Keratinocyte (primary cell): Measurements from ENCODE around the gene GET3. TPM values are rescaled to one million over a fixed set of nuclear protein-coding genes. Genes with fewer than 3 reads are reported as not detected.

Experiments used
- DNase-seq: peaks from one replicate; pipeline ENCODE4 v3.0.0-alpha.2; 2011; ENCODE audit warnings: low read depth, missing footprints, low spot score
- FAIRE-seq: peaks from 2 replicates; lab custom pipeline; 2011; peaks lifted over from hg19 to GRCh38; lab: Jason Lieb, UNC
- H2AFZ ChIP-seq: 2 replicates; pipeline ENCODE4 v1.6.0; 2012; ENCODE audit warnings: low read length, control low read depth, inconsistent platforms; ENCODE audit not compliant: control insufficient read depth
- H3K27ac ChIP-seq: 2 replicates; pipeline ENCODE4 v1.5.1; 2011; ENCODE audit warnings: low read length; ENCODE audit not compliant: control insufficient read depth, insufficient read depth
- H3K27me3 ChIP-seq: 3 replicates; pipeline ENCODE4 v1.6.0; 2011; ENCODE audit warnings: low read length; ENCODE audit not compliant: control insufficient read depth, insufficient read depth; ENCODE audit errors: extremely low read depth
- H3K36me3 ChIP-seq, 2 experiments: 2 replicates in 1 of 2; 3 replicates in 1 of 2; pipeline ENCODE4 v1.5.1; 2011; ENCODE audit warnings: low read length in 2 of 2, mild to moderate bottlenecking in 1 of 2; ENCODE audit not compliant: control insufficient read depth in 2 of 2, insufficient read depth in 2 of 2; ENCODE audit errors: extremely low read depth in 1 of 2
- H3K4me1 ChIP-seq: 3 replicates; pipeline ENCODE4 v1.5.1; 2011; ENCODE audit warnings: low read length; ENCODE audit not compliant: control insufficient read depth, insufficient read depth; ENCODE audit errors: extremely low read depth
- H3K4me2 ChIP-seq: 3 replicates; pipeline ENCODE4 v1.6.0; 2011; ENCODE audit warnings: low read depth, low read length; ENCODE audit not compliant: control insufficient read depth, insufficient read depth; ENCODE audit errors: extremely low read depth
- H3K4me3 ChIP-seq, 3 experiments: fragments of 200-600 bp in 1 of 3; sonication (generic) in 1 of 3; 2 replicates in 2 of 3; 3 replicates in 1 of 3; pipeline ENCODE4 v1.5.1; 2011 to 2016; ENCODE audit warnings: low read length in 3 of 3, mild to moderate bottlenecking in 3 of 3, control low read depth in 2 of 3, inconsistent platforms in 1 of 3, low read depth in 1 of 3, mixed read lengths in 1 of 3, mixed run types in 1 of 3, moderate library complexity in 1 of 3; ENCODE audit not compliant: control insufficient read depth in 2 of 3, insufficient read depth in 2 of 3; ENCODE audit errors: extremely low read depth in 1 of 3
- H3K79me2 ChIP-seq: 2 replicates; pipeline ENCODE4 v1.6.0; 2012; ENCODE audit warnings: low read length; ENCODE audit not compliant: control insufficient read depth, insufficient read depth
- H3K9ac ChIP-seq: 3 replicates; pipeline ENCODE4 v1.6.0; 2011; ENCODE audit warnings: low read length; ENCODE audit not compliant: control insufficient read depth, insufficient read depth; ENCODE audit errors: extremely low read depth
- H3K9me1 ChIP-seq: 3 replicates; pipeline ENCODE4 v1.6.0; 2011; ENCODE audit warnings: low read length; ENCODE audit not compliant: control insufficient read depth, insufficient read depth; ENCODE audit errors: extremely low read depth
- H3K9me3 ChIP-seq: 2 replicates; pipeline ENCODE4 v1.5.1; 2012; ENCODE audit warnings: low read depth, low read length; ENCODE audit not compliant: control insufficient read depth
- H4K20me1 ChIP-seq: 3 replicates; pipeline ENCODE4 v1.6.0; 2011; ENCODE audit warnings: low read length; ENCODE audit not compliant: control insufficient read depth, insufficient read depth; ENCODE audit errors: extremely low read depth
- EZH2 ChIP-seq: IDR thresholded peaks from one replicate; pipeline ENCODE4 v1.6.1; 2012; ENCODE audit warnings: inconsistent platforms, mild to moderate bottlenecking, low read length, moderate library complexity
- dilution Hi-C: fragments of 300-500 bp; cut with MboI; formaldehyde crosslinking; loops from one replicate; pipeline ENCODE4 v1.7.0; 2020; ENCODE audit warnings: low sequenced_read_pairs; ENCODE audit not compliant: extremely low pct_ligation_motif_present
- polyA plus RNA-seq, 5 experiments: library from polyadenylated mRNA; depleted of rRNA in 3 of 5; stranded (reverse) in 3 of 5; stranded (forward) in 1 of 5; unstranded in 1 of 5; fragments of >200 nt; gene quantifications; 1 replicate in 1 of 5; 2 replicates in 3 of 5; 3 replicates in 1 of 5; pipeline versions ENCODE4 v1.2.1 to v1.2.3, GENCODE V29; 2011 to 2012; ENCODE audit warnings: missing spikeins in 2 of 5, low read depth in 1 of 5, low replicate concordance in 1 of 5
- TF ChIP-seq, protein P1 (sequence below), 3 experiments: IDR thresholded peaks in 1 of 3; conservative IDR thresholded peaks in 1 of 3; optimal IDR thresholded peaks in 1 of 3; 2 replicates in 2 of 3; 3 replicates in 1 of 3; pipeline versions ENCODE3 to v1.5.1; 2011; ENCODE audit warnings: low read length in 3 of 3, mild to moderate bottlenecking in 3 of 3, moderate library complexity in 2 of 3, control low read depth in 1 of 3, inconsistent platforms in 1 of 3; ENCODE audit not compliant: insufficient read depth in 2 of 3; ENCODE audit errors: extremely low read depth in 1 of 3

The GET3 gene
- polyA plus RNA-seq, 1 donor (not counting 4 experiments of a cell fraction or from before 2014, with no cell fraction given) = 104 TPM

- DNase-seq (no peak), FAIRE-seq (no peak)
- H3K79me2 ChIP-seq = peaks cover 49% of the 10 kb centered on the region
- peaks cover 18% of the 10 kb centered on the region for H3K4me1 ChIP-seq
- H3K27me3 ChIP-seq = no peaks in the 10 kb centered on the region
- no peak overlapping the region for H3K9ac ChIP-seq
- H3K27ac ChIP-seq = no peak overlapping the region
- TF ChIP-seq, protein P1, sequence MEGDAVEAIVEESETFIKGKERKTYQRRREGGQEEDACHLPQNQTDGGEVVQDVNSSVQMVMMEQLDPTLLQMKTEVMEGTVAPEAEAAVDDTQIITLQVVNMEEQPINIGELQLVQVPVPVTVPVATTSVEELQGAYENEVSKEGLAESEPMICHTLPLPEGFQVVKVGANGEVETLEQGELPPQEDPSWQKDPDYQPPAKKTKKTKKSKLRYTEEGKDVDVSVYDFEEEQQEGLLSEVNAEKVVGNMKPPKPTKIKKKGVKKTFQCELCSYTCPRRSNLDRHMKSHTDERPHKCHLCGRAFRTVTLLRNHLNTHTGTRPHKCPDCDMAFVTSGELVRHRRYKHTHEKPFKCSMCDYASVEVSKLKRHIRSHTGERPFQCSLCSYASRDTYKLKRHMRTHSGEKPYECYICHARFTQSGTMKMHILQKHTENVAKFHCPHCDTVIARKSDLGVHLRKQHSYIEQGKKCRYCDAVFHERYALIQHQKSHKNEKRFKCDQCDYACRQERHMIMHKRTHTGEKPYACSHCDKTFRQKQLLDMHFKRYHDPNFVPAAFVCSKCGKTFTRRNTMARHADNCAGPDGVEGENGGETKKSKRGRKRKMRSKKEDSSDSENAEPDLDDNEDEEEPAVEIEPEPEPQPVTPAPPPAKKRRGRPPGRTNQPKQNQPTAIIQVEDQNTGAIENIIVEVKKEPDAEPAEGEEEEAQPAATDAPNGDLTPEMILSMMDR (optimal IDR thresholded peaks at IDR 0.05 in 1 of 3, IDR thresholded peaks at IDR 0.05 in 1 of 3, conservative IDR thresholded peaks at IDR 0.05 in 1 of 3; ENCODE audit: extremely low read depth in 1 of 3, insufficient read depth in 2 of 3, low read length in 3 of 3) = no peak
- TF ChIP-seq EZH2 = no peak
- H3K36me3 ChIP-seq = peaks cover 21 to 31% of the 10 kb centered on the region in 2 experiments
- H3K9me1 ChIP-seq = no peaks in the 10 kb centered on the region
- dilution Hi-C loops = no loop called here
- H3K4me3 ChIP-seq = no peak overlapping the region
- peaks cover 15% of the 10 kb centered on the region for H4K20me1 ChIP-seq
- no peak overlapping the region for H2AFZ ChIP-seq
- H3K9me3 ChIP-seq = no peaks in the 10 kb centered on the region
- H3K4me2 ChIP-seq = no peak overlapping the region
These were observed 7.2 kb upstream of the GET3 start for GRCh38 chr19:12730064-12730463.

- Histone ChIP-seq H3K4me3 (no peak overlapping the region), H4K20me1 (peaks cover 15% of the 10 kb centered on the region), H3K9ac (no peak overlapping the region), H3K36me3 (peaks cover 21 to 31% of the 10 kb centered on the region in 2 experiments), H3K9me1 (no peaks in the 10 kb centered on the region), H3K9me3 (no peaks in the 10 kb centered on the region), H3K4me2 (no peak overlapping the region), H3K79me2 (peaks cover 49% of the 10 kb centered on the region), H2AFZ (no peak overlapping the region), H3K4me1 (peaks cover 18% of the 10 kb centered on the region), H3K27ac (no peak overlapping the region), H3K27me3 (no peaks in the 10 kb centered on the region)
- TF ChIP-seq, protein P1 (optimal IDR thresholded peaks at IDR 0.05 in 1 of 3, IDR thresholded peaks at IDR 0.05 in 1 of 3, conservative IDR thresholded peaks at IDR 0.05 in 1 of 3; ENCODE audit: extremely low read depth in 1 of 3, insufficient read depth in 2 of 3, low read length in 3 of 3) = no peak
- TF ChIP-seq EZH2 = no peak
- dilution Hi-C loops = no loop called here
- no peak for DNase-seq
- no peak for FAIRE-seq
These were observed 6.0 kb upstream of the GET3 start for GRCh38 chr19:12731337-12731736.
